ENCODE measurements around the gene DAP. TPM values are rescaled to one million over a fixed set of nuclear protein-coding genes. Genes with fewer than 3 reads are reported as not detected.

Gene DAP
- total and polyA plus RNA-seq, 2 of the 13 experiments (the other 11 are each of a cell fraction or from before 2014, with no cell fraction given), result 22.0 to 57.5 TPM

- no TSS peak for BruUV-seq (replicated peaks)
- ATAC-seq, result no peak
- H3K36me3 ChIP-seq (replicated peaks in 1 of 2; ENCODE audit: control insufficient read depth in 1 of 2, insufficient read depth in 2 of 2, low read length in 2 of 2), result no peaks in the 10 kb centered on the region
- POLR2A ChIA-PET, result no interaction called here
- no peak overlapping the region for H3K9ac ChIP-seq (ENCODE audit: insufficient read depth, low read depth, low read length)
- H3K4me3 ChIP-seq (replicated peaks in 1 of 3; ENCODE audit: insufficient read depth in 1 of 3, low read depth in 2 of 3, low read length in 3 of 3), result no peak overlapping the region
- no peak for FAIRE-seq
- CTCF ChIA-PET (ENCODE audit: low intra/inter-chr PET ratio, low total read pairs), result no interaction called here
- H3K4me1 ChIP-seq (ENCODE audit: insufficient read depth, low read length), result no peaks in the 10 kb centered on the region
- intact Hi-C loops (cut with micrococcal nuclease; ENCODE audit: unreplicated experiment), result no loop called here
- no peaks in the 10 kb centered on the region for H3K79me2 ChIP-seq (ENCODE audit: insufficient read depth, low read length)
- no peak overlapping the region for H3K4me2 ChIP-seq (ENCODE audit: low read depth, low read length)
- H4K20me1 ChIP-seq (ENCODE audit: insufficient read depth, low read length), result 0 out of 2 replicates have a peak, but pooled peaks cover 2% of the 10 kb centered on the region
- no peak overlapping the region for H3K27ac ChIP-seq (ENCODE audit: extremely low read length, insufficient read depth, low read length)
- peaks cover 3 to 17% of the 10 kb centered on the region in 2 experiments; a peak in 3 of 5 replicates for H3K27me3 ChIP-seq (ENCODE audit: control insufficient read depth in 1 of 2, insufficient read depth in 2 of 2, low read length in 2 of 2)
- no peak for DNase-seq (ENCODE audit: low spot score)
- no peaks in the 10 kb centered on the region for H3K9me3 ChIP-seq (ENCODE audit: low read length)
- H2AFZ ChIP-seq (ENCODE audit: low read length), result no peak overlapping the region
- WGBS (ENCODE audit: low lambda C conversion rate), result 28% methylated on average over 9 of the region's 10 CpGs
- in situ Hi-C loops (cut with HindIII; ENCODE audit: extremely low pct_ligation_motif_present, low pct_unique_long_range_greater_than_20kb), result no loop called here
- no peak for TF ChIP-seq KAT2B (IDR thresholded peaks at IDR 0.05; ENCODE audit: borderline replicate concordance, low read depth, low read length)
- no peak for TF ChIP-seq RFXANK (CRISPR knock-in tag; IDR thresholded peaks at IDR 0.05)
- TF ChIP-seq TBL1XR1 (IDR thresholded peaks at IDR 0.05; ENCODE audit: borderline replicate concordance, low read length, partially characterized antibody), result no peak
- no peak for TF ChIP-seq JUNB (CRISPR knock-in tag; IDR thresholded peaks at IDR 0.05; ENCODE audit: borderline replicate concordance)
- no peak for TF ChIP-seq GFI1 (CRISPR knock-in tag; IDR thresholded peaks at IDR 0.05; ENCODE audit: borderline replicate concordance)
- TF ChIP-seq ZNF598 (CRISPR knock-in tag; IDR thresholded peaks at IDR 0.05; ENCODE audit: borderline replicate concordance), result no peak
- no peak for TF ChIP-seq STAT6 (CRISPR knock-in tag; IDR thresholded peaks at IDR 0.05; ENCODE audit: borderline replicate concordance)
- TF ChIP-seq, protein P1, sequence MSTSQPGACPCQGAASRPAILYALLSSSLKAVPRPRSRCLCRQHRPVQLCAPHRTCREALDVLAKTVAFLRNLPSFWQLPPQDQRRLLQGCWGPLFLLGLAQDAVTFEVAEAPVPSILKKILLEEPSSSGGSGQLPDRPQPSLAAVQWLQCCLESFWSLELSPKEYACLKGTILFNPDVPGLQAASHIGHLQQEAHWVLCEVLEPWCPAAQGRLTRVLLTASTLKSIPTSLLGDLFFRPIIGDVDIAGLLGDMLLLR (CRISPR knock-in tag; IDR thresholded peaks at IDR 0.05), result no peak
- TF ChIP-seq, protein P2, sequence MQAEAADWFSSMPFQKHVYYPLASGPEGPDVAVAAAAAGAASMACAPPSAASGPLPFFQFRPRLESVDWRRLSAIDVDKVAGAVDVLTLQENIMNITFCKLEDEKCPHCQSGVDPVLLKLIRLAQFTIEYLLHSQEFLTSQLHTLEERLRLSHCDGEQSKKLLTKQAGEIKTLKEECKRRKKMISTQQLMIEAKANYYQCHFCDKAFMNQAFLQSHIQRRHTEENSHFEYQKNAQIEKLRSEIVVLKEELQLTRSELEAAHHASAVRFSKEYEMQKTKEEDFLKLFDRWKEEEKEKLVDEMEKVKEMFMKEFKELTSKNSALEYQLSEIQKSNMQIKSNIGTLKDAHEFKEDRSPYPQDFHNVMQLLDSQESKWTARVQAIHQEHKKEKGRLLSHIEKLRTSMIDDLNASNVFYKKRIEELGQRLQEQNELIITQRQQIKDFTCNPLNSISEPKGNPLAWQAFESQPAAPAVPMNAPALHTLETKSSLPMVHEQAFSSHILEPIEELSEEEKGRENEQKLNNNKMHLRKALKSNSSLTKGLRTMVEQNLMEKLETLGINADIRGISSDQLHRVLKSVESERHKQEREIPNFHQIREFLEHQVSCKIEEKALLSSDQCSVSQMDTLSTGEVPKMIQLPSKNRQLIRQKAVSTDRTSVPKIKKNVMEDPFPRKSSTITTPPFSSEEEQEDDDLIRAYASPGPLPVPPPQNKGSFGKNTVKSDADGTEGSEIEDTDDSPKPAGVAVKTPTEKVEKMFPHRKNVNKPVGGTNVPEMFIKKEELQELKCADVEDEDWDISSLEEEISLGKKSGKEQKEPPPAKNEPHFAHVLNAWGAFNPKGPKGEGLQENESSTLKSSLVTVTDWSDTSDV (CRISPR knock-in tag; IDR thresholded peaks at IDR 0.05), result no peak
- no peak for TF ChIP-seq ETS1 (CRISPR knock-in tag; IDR thresholded peaks at IDR 0.05)
- no peak for TF ChIP-seq ZBTB4 (CRISPR knock-in tag; IDR thresholded peaks at IDR 0.05; ENCODE audit: borderline replicate concordance)
- no peak for TF ChIP-seq GATA4 (IDR thresholded peaks at IDR 0.05; ENCODE audit: borderline replicate concordance, low read depth)
- no peak for TF ChIP-seq ZNF644 (CRISPR knock-in tag; IDR thresholded peaks at IDR 0.05; ENCODE audit: low read depth)
- no peak for TF ChIP-seq BORCS8-MEF2B (CRISPR knock-in tag; IDR thresholded peaks at IDR 0.05)
These were observed 125.7 kb downstream of the DAP start for GRCh38 chr5:10635257-10635866.

Measured in HepG2 (cell line).